H54 (cell line): ENCODE results near the gene SGTA.

Experiments
- DNase-seq: peaks from one replicate; pipeline ENCODE4 v3.0.0; 2011; ENCODE audit warnings: low spot score, mixed read lengths; ENCODE audit not compliant: insufficient read length
- FAIRE-seq: peaks from 3 replicates; lab custom pipeline; 2011; peaks lifted over from hg19 to GRCh38; lab: Jason Lieb, UNC
- POLR2A ChIP-seq: IDR thresholded peaks from 2 replicates; pipeline ENCODE4 v1.6.1; 2011; ENCODE audit warnings: low read depth, mild to moderate bottlenecking, low read length

Gene SGTA

GRCh38 chr19:2732157-2732725 lies 50.8 kb downstream of the SGTA start:
- TF ChIP-seq POLR2A = no peak
- DNase-seq (no peak), FAIRE-seq (no peak)

GRCh38 chr19:2731181-2731995 lies 51.7 kb downstream of the SGTA start:
- no peak for TF ChIP-seq POLR2A
- DNase-seq = no peak
- no peak for FAIRE-seq

DNA sequence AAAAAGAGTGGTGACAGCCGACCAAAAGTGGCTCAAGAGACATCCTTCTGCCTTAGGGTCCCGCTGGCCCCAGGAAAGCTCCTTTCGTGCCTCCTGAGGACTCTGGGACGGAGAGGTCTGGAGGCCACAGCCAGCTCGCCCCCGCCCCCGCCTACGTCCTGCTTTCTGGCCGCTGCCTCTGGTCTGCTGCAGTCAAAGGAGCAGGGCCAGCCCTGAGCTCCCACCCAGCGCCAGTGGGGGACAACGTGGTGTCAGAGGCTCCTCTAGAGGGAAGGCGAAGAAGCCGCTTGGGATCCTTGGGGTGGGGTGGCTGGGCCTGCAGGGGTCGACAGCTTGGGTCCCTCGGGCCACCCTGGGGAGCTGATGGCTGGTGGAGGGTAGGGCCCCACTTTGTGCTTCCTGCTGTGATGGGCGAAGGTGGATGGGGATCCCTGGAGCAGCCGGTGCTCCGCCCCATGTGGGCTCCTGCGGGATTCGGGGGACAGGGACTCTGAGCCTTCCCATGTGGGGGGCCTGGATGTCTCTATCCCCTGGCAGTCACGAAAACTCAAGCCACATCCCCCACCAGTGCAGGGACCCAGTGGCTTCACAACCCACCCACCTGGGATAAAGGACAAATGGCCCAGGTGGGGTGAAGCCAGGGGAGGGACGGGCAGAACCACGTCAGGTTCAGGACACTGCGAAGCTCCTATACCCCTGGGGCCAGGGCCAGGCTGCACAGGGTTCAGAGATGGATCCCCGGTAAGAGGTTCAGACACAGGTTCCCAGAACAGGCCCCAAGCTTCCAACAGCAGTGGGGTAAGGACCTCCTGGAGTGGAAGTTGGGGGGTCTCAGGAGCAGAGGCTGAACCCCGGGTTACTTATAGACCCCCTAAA lies 52.9 kb downstream of the SGTA start:
- FAIRE-seq (no peak), DNase-seq (no peak)
- no peak for TF ChIP-seq POLR2A

DNA sequence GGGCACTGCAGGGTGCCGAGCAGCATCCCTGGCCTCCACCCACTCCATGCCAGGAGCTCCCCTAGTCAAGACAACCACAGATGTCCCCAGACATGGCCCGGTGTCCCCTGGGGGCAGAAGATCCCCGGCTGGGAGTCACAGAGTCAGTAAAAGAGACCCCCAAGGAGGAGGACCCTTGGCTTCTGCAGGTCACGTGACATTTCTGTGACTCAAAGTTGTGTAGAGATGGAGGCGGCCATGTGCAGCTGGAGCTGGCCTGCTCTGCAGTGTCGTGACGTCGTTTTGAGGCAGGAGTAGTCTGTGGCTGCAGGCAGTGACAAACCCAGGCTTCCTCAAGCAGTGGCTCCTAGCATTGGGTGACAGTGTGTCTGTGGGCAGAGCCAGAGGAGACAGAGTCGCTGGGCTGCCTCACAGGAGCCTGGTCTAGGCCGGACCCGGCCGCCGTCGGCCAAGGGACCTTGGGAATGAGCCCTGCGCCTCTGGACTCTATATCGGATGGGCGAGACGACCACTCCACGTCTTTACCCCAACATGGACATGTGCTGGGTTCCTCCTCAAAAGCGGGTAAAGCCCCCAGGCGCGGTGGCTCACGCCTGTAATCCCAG lies 54.2 kb downstream of the SGTA start:
- TF ChIP-seq POLR2A = no peak
- FAIRE-seq (no peak), DNase-seq (no peak)

DNA sequence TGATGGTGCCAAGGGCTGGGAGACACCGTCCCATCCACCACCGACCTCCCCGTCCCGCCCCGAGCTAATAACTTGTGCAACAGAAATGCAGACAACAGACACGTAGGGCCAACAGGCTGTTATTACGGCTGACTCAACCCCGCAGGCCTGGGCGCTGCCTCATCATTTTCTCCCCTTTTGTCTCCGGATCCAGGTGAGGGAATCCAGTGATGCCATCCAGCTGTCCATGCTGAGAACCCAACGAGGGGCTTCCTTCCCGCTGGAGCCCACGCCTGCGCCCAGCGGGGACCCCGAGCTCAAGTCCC lies 55.5 kb downstream of the SGTA start:
- no peak for FAIRE-seq

DNA sequence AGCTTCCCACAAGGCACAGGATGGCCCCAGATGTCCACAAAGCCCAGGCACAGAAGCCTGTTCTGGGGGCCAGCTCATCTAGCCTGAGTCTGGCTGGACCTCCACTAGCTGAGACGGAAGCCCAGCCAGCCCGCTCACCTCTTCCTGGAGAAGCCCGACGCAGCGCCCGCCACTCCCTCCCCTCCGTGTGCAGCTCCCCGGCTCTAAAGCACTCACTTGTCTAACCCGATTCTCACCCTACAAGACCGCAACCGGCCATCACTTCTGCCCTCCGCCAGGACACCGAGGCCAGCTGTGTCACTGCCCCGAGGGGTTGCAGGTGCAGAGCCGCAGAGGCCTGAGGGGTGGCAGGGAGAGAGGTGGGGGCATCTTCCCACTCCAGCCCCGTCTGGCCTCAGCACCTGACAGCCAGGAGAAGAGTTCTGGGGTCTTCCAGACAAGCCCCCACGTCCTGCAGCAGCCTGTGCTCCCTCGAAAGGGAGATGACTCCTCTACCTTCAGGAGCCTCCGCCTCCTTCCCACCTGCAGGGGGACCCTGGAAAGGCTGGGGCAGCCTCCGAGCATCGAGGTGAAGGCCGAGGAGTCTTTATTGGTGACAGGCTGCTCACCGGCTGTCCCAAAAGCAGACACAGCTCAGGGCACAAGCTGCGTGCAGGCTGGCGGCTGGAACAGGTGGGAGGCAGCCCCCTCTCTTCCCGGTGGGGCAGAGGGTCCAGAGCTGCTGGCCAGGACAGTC lies 56.0 kb downstream of the SGTA start:
- no peak for TF ChIP-seq POLR2A
- FAIRE-seq (no peak), DNase-seq (no peak)

More for the DNA sequence above, 55.5 kb downstream of the SGTA start:
- peak; percentile 92 for DNase-seq
- no peak for TF ChIP-seq POLR2A

- FAIRE-seq = no peak
- TF ChIP-seq POLR2A = no peak
Measured at GRCh38 chr19:2726160-2726855, 56.8 kb downstream of the SGTA start.

DNA sequence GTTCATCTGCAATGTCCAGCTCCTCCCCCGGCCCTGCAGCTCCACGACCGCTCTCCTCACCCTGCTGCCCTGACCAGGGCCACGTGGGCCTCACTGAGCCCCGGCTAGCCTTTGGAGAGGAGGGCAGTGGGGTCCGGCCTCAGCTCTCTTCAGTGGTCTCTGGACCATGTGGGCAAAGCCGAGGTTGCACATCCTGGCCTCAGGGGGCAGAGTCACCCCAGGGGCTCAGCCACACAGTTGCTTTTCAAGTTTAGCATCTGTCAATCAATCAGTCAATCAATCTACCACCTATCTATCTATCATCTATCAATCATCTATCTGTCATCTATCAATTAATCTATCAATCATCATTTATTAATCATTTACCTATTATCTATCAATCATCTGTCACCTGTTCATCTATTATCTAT lies 58.9 kb downstream of the SGTA start:
- FAIRE-seq (no peak), DNase-seq (no peak)
- no peak for TF ChIP-seq POLR2A

More at GRCh38 chr19:2726160-2726855, 56.8 kb downstream of the SGTA start:
- no peak for DNase-seq

DNA sequence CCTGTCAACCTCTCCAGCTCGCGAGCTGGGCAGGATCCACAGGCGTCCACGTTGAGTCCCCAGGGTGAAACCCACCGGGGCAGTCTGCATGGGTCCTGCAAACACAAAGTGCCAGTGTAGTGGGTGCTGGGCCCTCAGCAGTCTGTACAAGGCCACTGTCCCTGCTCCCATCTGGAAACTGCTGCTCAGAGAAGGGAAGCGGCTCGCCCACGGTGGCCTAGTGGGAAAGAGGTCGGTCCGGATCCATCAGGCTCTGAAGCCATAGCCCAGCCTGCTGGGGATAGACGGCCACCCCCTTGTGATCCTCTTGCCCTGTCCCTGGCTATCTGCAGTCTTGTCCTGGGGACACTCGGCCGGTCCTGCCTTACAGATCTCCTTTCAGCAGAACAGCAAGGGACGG lies 59.3 kb downstream of the SGTA start:
- DNase-seq (no peak), FAIRE-seq (no peak)
- no peak for TF ChIP-seq POLR2A

- TF ChIP-seq POLR2A = no peak; the same call in 1 of the 2 replicates
- no peak for DNase-seq
- no peak for FAIRE-seq
Measured at GRCh38 chr19:2723345-2723715, 59.7 kb downstream of the SGTA start.

DNA sequence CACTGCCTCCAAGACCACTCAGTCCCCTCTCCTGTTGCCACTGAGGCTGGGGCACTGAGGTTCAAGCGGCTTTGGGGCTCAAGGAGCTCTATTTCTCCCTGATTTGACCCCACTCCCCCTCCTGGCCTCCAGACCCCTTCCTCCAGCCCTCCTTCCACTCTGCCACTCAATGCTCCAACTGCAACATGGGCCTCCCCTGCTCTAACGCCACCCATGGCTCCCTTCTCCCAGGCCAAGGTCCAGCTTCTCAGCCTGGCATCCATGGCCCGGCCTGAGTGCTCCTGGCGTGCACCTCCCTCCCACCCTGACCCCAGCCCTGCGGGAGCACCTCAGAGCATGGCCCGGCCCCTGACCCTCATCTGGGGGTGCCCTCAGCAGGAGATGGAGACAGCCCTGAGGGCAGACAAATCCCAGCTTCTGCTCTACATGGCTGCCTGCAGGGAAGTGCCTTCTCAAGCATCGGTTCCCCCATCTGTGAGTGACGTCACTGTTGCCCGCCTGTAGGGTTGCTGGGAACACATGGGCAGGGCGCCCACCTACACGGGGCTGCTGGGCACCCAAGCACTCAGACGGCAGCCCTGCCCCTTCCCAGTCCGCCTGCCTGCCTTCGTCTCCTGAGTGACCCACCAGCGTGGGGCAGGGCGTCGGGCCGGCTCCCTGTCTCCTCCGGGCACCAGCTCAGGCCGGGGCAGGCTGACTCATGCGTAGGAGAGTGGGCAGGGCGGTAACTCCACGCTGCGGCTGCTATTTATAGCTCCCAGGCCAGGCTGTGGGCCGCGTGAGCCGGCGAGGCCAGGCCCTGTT lies 60.3 kb downstream of the SGTA start:
- FAIRE-seq (peak; percentile 33), DNase-seq (peak; percentile 100)
- TF ChIP-seq POLR2A = peak; percentile 70
